AML-193 (cell line): ENCODE results near the gene SLC25A14.

Experiments used
- DNase-seq, 2 experiments: peaks; one replicate each; lab custom pipeline; 2025; lab: John Stamatoyannopoulos, UW

SLC25A14 gene

GRCh38 chrX:130378024-130378669 is 38.4 kb downstream of the SLC25A14 start:
- DNase-seq, result no peak

- DNase-seq, result no peak
These were observed 45.8 kb downstream of the SLC25A14 start, which contains the start of gene GPR119 for GRCh38 chrX:130385520-130385919. Gene GPR119 (minus strand): TSS chrX:130385674. CDS start chrX:130385447, 227 bp downstream.

GRCh38 chrX:130386408-130386808 is 46.7 kb downstream of the SLC25A14 start:
- no peak for DNase-seq

GRCh38 chrX:130393451-130394074 is 53.8 kb downstream of the SLC25A14 start:
- DNase-seq, result peak; percentile 2 to 11

DNA sequence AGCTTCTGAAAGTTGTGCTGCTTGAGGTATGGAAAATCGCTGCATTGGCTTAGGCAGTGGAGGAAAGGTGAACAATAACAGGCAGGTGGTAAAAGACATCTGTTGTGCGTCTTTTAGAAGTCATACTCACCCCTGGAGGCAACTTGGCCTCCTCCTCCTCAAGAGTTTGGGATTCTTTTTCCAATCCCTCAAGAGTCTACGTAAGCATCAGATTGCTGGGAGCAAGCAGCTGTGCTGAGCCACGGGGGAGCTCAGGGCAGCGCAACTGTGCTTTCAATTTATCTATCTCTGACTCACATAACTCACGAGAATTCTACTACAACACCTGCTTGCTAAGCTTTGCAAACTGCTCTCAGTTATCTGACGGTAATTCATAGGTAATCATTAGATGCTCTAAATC is 55.6 kb downstream of the SLC25A14 start:
- no peak for DNase-seq

DNA sequence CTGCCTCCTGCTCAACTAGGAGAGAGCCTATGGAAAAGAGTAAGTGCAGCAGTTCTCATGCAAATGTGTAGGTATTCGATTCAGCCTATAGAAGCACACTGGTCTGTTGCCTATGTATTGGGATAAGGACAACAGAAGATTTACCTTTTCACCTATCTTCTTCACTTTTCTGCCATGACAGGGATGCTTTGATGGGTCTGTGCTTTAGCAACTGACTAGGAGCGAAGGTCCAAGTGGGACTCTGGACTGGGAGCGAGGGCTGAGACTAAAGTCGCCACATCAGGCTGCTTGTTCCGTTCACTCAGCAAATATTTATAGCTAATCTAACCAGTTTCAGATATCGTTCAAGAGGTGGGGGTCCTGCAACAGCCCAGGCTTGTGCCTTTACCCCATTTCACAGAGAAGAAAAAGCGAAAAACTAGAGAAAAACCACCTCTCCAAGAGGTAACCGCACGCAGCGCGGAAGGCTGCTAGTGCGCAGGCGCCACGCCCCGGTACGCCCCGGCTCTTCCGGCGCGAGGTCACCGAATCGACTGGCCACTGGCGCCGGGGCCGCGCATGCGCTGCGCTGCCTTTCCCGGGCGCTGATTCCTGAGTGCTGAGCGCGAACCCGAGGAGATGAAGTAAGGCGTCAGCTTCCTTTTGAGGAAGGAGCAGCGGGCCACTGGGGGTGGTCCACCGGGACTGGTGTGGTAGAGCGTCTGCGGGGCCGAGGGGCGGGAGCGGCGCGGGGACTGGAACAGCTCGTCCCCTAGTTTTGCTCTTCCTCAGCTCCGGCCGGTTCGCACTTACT is 61.9 kb downstream of the SLC25A14 start, which contains the start of gene RBMX2:
Gene RBMX2 (plus strand): TSS at position 573 of the 793 bp plus-strand sequence. CDS start 46 bp downstream, at position 619.
- DNase-seq, result peak; percentile 27 to 32

GRCh38 chrX:130402208-130402684 is 62.5 kb downstream of the SLC25A14 start:
- DNase-seq, result no peak

DNA sequence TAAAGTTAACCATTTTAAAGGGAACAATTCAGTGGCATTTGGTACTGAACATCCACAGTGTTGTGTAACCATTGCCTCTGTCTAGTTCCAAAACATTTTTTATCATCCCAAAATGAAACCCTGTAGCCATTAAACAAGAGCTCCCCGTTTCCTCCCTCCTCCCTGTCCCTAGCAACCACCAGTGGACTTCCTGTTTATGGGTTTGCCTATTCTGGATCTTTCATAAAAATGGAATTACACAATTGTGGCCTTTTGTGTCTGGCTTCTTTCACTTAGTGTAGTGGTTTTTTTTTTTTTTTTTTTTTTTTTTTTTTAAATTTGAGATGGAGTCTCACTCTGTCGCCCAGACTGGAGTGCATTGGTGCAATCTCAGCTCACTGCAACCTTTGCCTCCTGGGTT is 73.7 kb downstream of the SLC25A14 start:
- peak; percentile 44 to 55 for DNase-seq

DNA sequence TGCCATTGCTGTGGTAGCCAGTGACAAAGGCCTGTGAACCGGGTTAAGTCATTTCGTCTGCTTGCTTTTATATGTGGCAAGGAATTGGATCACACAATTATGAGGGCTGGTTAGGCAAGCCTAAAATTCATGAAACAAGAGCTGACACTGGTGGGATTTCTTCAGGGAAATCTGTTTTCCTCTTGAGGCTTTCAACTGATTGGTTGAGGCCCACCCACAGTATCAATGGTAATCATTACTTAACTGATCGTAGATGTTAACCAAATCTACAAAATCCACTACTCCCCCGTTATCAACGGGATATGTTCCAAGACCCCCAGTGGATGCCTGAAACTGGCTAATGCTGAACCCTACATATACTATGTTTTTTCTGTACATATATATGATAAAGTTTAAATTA is 75.1 kb downstream of the SLC25A14 start:
- no peak for DNase-seq

DNA sequence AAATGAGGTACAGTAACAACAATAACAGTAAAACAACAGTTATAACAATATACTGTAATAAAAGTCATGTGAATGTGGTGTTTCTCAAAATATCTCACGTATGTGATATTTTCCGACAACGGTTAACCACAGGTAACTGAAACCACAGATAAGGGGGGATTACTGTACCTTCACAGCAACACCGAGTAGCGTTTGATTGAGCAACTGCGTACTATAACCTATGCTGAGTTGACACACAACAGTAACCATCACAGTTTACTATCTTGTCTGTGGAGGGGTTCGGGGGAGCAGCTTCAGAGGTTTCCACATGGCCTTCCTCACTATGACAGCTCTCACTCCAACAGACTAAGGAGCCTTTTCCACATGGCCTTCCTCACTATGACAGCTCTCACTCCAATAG is 75.5 kb downstream of the SLC25A14 start:
- DNase-seq, result no peak

DNA sequence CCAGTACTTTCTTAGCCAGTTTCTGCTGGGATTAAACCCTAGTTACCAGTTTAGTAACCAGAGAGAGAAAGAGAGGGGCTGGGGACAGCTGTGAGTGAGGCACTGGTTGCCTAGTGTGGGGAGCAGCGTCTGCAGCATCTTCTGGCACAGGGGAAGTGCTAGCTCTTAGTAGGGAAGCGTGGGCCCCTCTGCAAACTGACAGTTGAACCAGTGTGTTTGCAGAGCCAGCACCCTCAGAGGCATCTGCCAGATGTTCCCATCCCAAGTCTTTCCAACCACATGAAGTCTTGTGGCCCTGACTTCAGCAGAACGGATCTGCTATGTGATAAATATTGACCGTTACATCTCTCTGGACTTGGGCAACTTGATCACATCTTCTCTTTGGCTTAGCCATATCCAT is 77.1 kb downstream of the SLC25A14 start:
- no peak for DNase-seq

DNA sequence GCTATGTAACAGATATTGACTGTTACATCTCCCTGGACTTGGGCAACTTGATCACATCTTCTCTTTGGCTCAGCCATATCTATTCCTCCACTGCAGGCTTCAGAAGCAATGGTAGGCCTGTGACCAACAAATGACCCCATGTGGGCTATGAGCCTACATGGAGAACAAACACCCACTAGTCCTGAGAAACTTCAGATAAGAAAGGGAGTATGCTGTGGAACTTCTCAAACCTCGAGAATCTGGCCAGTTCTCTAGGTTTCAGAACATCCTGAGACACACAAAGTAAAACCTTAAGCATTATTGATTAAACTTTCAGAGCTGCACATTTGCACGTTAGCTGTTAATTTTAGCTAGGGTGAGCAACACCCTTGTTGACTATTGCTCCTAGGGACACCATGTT is 78.3 kb downstream of the SLC25A14 start:
- no peak for DNase-seq

DNA sequence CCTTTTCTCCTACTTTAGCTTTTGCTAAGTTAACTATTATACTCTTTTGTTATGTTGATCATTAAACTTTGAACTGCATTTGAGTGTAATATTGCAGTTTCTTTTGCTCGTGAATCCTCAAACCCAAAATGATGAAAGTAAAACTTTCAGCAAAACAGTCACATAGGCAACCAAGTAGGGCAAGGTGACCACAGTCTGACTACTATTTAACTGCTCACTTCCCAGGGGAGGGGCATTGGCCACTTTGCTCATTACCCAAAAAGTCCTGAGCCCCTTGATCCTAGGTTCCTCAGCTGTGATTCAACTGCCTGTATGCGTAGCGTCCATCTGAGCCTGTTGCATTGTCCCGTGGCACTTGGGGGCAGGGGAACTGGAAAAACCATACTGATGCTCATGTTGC is 79.0 kb downstream of the SLC25A14 start:
- DNase-seq, result no peak

DNA sequence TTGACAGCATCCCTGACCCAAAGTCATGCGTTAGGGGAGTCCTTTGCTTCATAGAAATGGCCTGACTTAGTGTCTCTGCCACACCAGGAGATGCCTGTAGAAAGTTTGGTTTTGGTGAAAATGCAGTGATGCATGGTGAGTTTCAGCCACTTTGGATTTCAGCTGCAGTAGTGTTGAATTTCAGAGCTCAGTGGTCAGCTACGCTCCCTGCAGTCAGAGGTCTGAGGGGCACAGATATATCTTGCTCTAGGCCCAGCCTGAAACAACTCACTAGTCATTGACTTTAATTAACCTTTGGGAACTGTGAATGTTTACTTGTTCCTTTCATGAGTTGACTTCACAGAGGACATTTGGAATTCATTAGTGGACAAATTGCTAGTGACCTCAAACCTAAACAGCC is 79.5 kb downstream of the SLC25A14 start:
- DNase-seq, result no peak
